ENCODE measurements around the gene SMYD3. TPM values are rescaled to one million over a fixed set of nuclear protein-coding genes. Genes with fewer than 3 reads are reported as not detected.

Gene SMYD3
- total and polyA plus RNA-seq, 9 of the 15 experiments (the other 6 are each of a cell fraction or from before 2014, with no cell fraction given), result 128 to 440 (median 197) TPM

DNA sequence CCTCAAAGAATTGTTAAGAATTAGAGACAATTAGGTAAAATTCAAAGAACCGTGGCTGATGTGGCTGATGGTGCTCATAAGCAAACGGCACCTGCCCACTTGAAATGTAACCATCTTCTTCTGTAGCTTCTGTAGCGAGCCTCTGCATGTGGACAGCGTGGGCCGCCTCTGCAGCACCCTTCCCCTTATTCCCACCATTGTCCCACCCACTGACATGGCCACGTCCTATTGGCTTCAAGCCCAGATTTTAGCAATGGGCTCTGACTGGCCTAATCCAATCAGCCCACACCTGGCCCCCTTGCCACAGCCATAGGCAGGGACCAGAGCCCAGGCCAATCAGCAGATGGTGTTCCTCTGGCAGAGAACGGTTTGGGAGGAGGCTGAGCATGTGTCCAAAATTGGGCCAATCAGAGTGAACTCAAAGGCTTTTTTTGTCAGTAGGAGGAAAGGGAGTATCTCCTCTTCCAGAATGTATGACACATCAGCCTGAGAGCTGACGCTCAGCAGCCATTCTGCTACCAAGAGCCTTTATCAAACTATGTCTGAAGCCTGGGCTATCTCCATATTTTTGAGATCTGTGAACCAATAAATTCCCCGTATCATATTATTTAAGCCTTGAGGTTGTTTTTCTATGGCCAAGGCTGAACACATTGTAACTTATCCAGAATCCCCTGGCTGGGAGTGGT is 518.5 kb downstream of the SMYD3 start (continued):
- TF ChIP-seq, protein P1, sequence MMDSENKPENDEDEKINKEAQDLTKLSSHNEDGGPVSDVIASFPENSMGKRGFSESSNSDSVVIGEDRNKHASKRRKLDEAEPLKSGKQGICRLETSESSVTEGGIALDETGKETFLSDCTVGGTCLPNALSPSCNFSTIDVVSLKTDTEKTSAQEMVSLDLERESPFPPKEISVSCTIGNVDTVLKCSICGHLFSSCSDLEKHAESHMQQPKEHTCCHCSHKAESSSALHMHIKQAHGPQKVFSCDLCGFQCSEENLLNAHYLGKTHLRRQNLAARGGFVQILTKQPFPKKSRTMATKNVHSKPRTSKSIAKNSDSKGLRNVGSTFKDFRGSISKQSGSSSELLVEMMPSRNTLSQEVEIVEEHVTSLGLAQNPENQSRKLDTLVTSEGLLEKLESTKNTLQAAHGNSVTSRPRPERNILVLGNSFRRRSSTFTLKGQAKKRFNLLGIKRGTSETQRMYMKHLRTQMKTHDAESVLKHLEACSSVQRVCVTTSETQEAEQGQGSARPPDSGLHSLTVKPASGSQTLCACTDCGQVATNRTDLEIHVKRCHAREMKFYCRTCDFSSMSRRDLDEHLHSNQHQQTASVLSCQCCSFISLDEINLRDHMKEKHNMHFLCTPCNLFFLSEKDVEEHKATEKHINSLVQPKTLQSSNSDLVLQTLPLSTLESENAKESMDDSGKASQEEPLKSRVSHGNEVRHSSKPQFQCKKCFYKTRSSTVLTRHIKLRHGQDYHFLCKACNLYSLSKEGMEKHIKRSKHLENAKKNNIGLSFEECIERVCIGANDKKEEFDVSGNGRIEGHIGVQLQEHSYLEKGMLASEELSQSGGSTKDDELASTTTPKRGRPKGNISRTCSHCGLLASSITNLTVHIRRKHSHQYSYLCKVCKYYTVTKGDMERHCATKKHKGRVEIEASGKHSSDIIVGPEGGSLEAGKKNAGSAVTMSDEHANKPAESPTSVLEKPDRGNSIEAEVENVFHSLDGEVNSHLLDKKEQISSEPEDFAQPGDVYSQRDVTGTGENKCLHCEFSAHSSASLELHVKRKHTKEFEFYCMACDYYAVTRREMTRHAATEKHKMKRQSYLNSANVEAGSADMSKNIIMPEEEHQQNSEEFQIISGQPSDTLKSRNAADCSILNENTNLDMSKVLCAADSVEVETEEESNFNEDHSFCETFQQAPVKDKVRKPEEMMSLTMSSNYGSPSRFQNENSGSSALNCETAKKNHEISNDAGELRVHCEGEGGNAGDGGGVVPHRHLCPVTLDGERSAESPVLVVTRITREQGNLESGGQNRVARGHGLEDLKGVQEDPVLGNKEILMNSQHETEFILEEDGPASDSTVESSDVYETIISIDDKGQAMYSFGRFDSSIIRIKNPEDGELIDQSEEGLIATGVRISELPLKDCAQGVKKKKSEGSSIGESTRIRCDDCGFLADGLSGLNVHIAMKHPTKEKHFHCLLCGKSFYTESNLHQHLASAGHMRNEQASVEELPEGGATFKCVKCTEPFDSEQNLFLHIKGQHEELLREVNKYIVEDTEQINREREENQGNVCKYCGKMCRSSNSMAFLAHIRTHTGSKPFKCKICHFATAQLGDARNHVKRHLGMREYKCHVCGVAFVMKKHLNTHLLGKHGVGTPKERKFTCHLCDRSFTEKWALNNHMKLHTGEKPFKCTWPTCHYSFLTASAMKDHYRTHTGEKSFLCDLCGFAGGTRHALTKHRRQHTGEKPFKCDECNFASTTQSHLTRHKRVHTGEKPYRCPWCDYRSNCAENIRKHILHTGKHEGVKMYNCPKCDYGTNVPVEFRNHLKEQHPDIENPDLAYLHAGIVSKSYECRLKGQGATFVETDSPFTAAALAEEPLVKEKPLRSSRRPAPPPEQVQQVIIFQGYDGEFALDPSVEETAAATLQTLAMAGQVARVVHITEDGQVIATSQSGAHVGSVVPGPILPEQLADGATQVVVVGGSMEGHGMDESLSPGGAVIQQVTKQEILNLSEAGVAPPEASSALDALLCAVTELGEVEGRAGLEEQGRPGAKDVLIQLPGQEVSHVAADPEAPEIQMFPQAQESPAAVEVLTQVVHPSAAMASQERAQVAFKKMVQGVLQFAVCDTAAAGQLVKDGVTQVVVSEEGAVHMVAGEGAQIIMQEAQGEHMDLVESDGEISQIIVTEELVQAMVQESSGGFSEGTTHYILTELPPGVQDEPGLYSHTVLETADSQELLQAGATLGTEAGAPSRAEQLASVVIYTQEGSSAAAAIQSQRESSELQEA (IDR thresholded peaks at IDR 0.05; ENCODE audit: low read depth), result no peak; the same call in 1 of the 2 replicates
- peak; percentile 55 for TF ChIP-seq SAP30 (IDR thresholded peaks at IDR 0.05; ENCODE audit: borderline replicate concordance, insufficient read depth, low read depth, low read length, poor library complexity, severe bottlenecking)
- no peak for TF ChIP-seq NFXL1 (CRISPR knock-in tag; IDR thresholded peaks at IDR 0.05)
- TF ChIP-seq, protein P2, sequence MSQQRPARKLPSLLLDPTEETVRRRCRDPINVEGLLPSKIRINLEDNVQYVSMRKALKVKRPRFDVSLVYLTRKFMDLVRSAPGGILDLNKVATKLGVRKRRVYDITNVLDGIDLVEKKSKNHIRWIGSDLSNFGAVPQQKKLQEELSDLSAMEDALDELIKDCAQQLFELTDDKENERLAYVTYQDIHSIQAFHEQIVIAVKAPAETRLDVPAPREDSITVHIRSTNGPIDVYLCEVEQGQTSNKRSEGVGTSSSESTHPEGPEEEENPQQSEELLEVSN (IDR thresholded peaks at IDR 0.05; ENCODE audit: borderline replicate concordance in 1 of 2, extremely low read depth in 1 of 2, insufficient read depth in 1 of 2, insufficient read length in 1 of 2, low read depth in 1 of 2, low read length in 1 of 2, poor library complexity in 1 of 2, severe bottlenecking in 1 of 2), result peak; percentile 68 to 87
- peak; percentile 40; the same call in 1 of the 2 replicates for TF ChIP-seq GABPB1 (CRISPR knock-in tag; IDR thresholded peaks at IDR 0.05)
- no peak for TF ChIP-seq SRSF9 (IDR thresholded peaks at IDR 0.05; ENCODE audit: borderline replicate concordance, low read depth, low read length)
- peak; percentile 40 for TF ChIP-seq CBFA2T2 (conservative IDR thresholded peaks at IDR 0.05)
- TF ChIP-seq ARID1B (IDR thresholded peaks at IDR 0.05), result peak; percentile 35; the same call in 1 of the 2 replicates
- no peak for TF ChIP-seq KAT2B (IDR thresholded peaks at IDR 0.05; ENCODE audit: low read depth, low read length)
- TF ChIP-seq NR3C1 (CRISPR knock-in tag; IDR thresholded peaks at IDR 0.05), result no peak
- TF ChIP-seq, protein P3, sequence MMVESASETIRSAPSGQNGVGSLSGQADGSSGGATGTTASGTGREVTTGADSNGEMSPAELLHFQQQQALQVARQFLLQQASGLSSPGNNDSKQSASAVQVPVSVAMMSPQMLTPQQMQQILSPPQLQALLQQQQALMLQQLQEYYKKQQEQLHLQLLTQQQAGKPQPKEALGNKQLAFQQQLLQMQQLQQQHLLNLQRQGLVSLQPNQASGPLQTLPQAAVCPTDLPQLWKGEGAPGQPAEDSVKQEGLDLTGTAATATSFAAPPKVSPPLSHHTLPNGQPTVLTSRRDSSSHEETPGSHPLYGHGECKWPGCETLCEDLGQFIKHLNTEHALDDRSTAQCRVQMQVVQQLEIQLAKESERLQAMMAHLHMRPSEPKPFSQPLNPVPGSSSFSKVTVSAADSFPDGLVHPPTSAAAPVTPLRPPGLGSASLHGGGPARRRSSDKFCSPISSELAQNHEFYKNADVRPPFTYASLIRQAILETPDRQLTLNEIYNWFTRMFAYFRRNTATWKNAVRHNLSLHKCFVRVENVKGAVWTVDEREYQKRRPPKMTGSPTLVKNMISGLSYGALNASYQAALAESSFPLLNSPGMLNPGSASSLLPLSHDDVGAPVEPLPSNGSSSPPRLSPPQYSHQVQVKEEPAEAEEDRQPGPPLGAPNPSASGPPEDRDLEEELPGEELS (CRISPR knock-in tag; IDR thresholded peaks at IDR 0.05; ENCODE audit: borderline replicate concordance), result no peak
- TF ChIP-seq NFIC (IDR thresholded peaks at IDR 0.05), result peak; percentile 94
- TF ChIP-seq TBP (optimal IDR thresholded peaks at IDR 0.05; ENCODE audit: low read depth, low read length), result peak; percentile 91
- no peak for TF ChIP-seq HOXB6 (CRISPR knock-in tag; IDR thresholded peaks at IDR 0.05; ENCODE audit: borderline replicate concordance)
- TF ChIP-seq PTBP1 (IDR thresholded peaks at IDR 0.05; ENCODE audit: low read depth, low read length), result no peak
- no peak for TF ChIP-seq TRIM28 (IDR thresholded peaks at IDR 0.05)

Measured in K562 (cell line).